Coronary artery (tissue), 2 donors: ENCODE data around the gene CDC42BPB.

Source experiments
- DNase-seq: peaks from one replicate; pipeline ENCODE4 v3.0.0-alpha.2; 2017; ENCODE audit warnings: low spot score
- H3K27ac ChIP-seq, 2 donors: fragments of 200-600 bp; sonication (generic); one replicate each; pipeline ENCODE4 v1.5.1; 2016 to 2019
- H3K4me3 ChIP-seq: fragments of 200-600 bp; sonication (generic); 2 replicates; pipeline ENCODE4 v1.5.1; 2016; ENCODE audit warnings: mild to moderate bottlenecking, moderate library complexity
- TF ChIP-seq, protein P1 (sequence below): fragments of 200-600 bp; sonication (generic); IDR thresholded peaks from one replicate; pipeline ENCODE4 v1.5.1; 2019; ENCODE audit warnings: antibody characterized with exemption

The CDC42BPB gene

DNA sequence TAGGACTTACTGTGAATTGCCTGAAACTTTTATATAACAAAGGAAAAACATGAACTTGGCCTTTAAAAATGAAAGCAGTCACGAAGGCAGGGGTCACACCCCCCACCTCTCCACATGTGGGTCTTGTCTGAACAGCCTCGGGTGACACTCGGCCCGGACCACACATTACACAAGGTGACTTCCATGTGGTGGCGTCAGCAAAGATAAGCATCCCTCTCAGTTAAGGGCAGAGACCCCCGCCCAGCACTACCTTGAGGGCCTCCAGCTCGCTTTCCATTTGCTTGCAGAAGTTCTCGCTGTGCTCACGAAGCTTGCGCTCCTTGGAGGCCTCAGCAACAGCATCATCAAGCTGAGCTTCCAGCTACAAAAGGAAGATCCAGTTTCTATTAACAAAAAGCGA lies 87.4 kb downstream of the CDC42BPB start:
- H3K4me3 ChIP-seq: no peak overlapping the region
- DNase-seq: no peak
- H3K27ac ChIP-seq: no peak overlapping the region
- TF ChIP-seq, protein P1, sequence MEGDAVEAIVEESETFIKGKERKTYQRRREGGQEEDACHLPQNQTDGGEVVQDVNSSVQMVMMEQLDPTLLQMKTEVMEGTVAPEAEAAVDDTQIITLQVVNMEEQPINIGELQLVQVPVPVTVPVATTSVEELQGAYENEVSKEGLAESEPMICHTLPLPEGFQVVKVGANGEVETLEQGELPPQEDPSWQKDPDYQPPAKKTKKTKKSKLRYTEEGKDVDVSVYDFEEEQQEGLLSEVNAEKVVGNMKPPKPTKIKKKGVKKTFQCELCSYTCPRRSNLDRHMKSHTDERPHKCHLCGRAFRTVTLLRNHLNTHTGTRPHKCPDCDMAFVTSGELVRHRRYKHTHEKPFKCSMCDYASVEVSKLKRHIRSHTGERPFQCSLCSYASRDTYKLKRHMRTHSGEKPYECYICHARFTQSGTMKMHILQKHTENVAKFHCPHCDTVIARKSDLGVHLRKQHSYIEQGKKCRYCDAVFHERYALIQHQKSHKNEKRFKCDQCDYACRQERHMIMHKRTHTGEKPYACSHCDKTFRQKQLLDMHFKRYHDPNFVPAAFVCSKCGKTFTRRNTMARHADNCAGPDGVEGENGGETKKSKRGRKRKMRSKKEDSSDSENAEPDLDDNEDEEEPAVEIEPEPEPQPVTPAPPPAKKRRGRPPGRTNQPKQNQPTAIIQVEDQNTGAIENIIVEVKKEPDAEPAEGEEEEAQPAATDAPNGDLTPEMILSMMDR: no peak

DNA sequence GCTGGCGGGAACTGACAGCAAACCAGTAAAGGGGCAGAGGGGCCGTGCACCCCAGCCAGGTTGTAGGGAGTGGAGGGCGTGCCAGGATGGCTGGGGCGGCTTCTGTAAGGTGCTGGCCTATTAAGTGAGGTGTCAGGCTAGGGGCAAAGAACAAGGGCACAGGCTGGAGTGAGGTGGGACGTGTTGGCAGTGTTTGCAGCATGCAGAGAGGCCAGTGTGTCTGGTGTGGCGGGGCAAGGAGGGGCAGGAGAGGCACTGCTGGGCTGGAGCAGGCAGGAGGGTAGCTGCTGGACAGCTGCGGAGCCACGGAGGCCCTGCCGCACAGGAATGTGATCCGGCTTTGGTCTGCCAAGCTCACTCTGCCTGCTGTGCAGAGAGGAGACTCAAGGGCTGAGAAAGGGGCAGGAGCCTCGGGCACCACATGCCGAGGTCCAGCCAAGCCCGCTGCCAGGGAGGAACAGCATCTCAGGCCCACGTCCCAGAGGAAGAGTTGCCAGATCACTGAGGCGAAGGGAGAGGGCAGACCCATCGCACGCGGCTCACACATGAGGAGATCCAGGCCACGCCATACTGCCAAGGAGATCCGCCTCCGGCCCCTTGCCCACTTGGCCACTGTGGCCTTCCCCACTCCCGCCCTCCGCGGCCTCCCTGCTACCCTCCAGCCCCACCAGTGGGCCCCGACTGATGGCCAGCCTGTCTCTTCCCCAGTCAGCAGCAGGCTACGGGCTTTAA lies 88.1 kb downstream of the CDC42BPB start:
- no peak overlapping the region for H3K4me3 ChIP-seq
- no peak for DNase-seq
- H3K27ac ChIP-seq: no peak overlapping the region
- TF ChIP-seq, protein P1: no peak

DNA sequence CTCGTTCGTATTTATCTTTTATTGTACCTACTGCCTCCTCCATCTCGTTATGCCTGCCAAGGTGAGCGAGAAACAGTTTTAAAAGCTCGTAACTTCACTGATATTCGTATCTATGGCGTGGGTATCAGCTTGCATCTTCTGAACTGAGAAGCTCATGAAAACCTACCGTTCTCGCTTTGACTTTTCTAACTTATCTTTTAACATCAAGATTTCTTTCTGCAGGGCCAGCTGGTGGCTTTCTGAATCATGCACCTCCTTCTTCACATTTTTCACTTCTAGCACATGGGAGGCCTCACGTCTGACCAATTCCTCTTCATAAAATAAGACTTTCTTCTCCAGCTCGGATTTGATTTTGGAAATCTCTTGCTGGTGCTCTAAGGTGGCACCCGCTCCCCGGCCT lies 89.0 kb downstream of the CDC42BPB start:
- TF ChIP-seq, protein P1: no peak
- H3K27ac ChIP-seq: no peak overlapping the region
- no peak overlapping the region for H3K4me3 ChIP-seq
- DNase-seq: no peak

DNA sequence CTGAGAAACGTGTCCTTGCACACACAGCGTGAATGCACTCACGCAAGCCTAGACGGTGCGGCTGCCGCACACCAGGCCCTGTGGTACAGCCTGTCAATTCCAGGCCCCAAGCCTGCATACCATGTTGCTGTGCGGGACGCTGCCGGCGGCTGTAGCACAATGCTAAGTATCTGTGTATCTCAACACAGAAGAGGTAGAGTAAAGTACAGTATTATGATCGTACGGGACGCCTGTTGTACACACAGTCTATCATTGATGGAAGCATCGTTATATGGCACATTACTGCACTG lies 89.9 kb downstream of the CDC42BPB start:
- TF ChIP-seq, protein P1: no peak
- Histone ChIP-seq H3K27ac (no peak overlapping the region), H3K4me3 (no peak overlapping the region)
- no peak for DNase-seq

DNA sequence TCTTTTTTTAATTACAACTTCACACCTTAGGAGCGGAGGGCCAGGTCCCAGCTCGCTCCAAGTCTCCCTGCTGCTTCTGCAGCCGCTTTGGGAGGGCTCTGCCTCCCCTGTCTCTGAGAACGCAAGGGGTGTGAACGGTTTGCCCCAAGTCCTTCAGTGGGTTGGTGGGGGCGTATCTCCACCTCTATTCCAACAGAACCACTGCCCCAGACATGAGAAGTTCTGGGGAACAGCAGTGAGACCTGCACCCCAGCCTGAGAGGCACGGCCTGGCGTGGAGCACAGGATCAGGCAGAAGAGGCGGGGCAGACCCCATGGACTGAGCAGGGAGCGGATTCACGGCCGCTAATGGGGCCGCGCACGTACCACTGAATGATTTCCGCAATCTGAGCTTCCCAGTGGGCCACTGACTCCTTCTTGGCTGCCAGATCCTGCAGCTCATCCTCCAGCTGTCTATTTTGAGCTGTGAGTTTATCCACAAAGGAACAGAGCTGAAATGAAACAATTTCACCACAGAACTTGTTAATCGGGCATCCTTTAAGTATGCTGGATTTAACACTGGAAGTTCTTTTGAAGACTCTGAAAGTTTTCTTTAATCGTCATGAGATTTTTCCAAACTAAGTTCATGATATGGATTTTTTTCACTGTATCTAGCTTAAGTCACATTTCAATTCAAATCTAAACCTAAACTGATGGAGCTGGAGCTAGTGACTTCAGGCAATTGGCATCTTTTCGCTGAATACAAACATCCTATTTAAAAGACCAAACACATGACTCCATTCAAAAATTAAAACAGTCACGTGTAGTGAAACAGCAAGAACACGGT lies 90.5 kb downstream of the CDC42BPB start:
- no peak for DNase-seq
- Histone ChIP-seq H3K27ac (no peak overlapping the region), H3K4me3 (no peak overlapping the region)
- TF ChIP-seq, protein P1: no peak

DNA sequence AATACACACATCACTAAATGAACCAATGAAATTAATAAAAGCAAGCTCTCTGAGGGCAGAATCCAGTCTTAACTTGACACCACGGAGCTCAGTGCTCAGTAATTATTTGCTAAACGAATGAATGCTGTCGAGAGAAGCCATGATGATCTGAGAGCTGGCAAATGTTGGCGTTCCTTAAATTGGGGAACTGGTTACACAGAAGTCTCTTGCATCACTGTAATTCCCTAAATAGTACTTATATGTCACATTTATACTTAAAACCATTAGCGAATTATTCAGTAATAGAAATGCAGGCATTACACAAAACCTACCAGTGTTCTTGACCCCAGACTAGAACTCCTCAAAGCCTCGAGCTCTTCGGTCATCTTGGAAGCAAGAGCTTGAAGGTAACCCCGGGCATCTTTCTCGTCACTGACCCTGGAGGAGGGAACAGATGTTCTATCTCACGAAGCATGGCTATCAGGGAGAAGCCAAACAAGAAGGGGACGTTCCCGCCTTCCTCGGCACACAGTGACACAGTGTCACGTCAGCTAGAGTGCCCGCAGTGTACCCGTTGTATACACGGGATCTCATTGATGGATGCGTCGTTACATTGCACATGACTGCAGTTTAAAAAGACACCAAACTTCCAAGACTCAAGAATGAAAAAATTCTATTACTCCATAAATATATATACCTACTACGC lies 91.2 kb downstream of the CDC42BPB start:
- DNase-seq: no peak
- TF ChIP-seq, protein P1: no peak
- H3K4me3 ChIP-seq: no peak overlapping the region
- H3K27ac ChIP-seq: no peak overlapping the region
